ENCODE measurements around the gene ABCC11.

DNA sequence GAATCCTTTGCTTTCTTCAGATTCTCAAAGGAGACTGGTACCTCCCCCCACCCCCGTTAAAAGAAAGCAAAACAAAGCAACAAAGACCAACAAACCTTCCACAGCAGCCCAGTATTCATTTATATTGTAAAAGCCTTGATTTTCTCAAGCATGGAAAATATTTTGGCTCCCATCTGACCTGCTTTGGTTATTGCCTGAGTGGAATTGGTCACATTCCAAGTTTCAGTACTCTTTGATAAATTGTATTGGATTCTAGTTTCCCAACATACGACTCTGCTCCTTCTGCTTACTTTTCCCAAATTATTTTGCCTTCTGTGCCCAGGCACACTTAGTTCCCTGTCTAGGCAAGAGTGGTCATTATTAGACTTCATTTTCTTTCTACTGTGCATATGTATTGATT, 1.3 kb downstream of the ABCC11 start:
- TF ChIP-seq EZH2 (IDR thresholded peaks at IDR 0.05; ENCODE audit: insufficient read depth, poor library complexity, severe bottlenecking): no peak
- no peak for TF ChIP-seq EZH2phosphoT487 (IDR thresholded peaks at IDR 0.05; ENCODE audit: insufficient read depth, low read depth)
